H1 (cell line): ENCODE results near the gene BCAR1. TPM values are rescaled to one million over a fixed set of nuclear protein-coding genes. Genes with fewer than 3 reads are reported as not detected.
A peak's percentile ranks its signal among the peaks of the same experiment; 100 is the strongest.

Source experiments
- CTCF ChIA-PET: fragments of 300-600 bp; sonication (Branson Sonifier 250); formaldehyde crosslinking; loops from one replicate; lab custom pipeline; 2021; ENCODE audit not compliant: partially characterized antibody; lab: Charles Lee
- POLR2A ChIA-PET: fragments of 300-600 bp; sonication (Branson Sonifier 250); formaldehyde crosslinking; loops from one replicate; lab custom pipeline; 2021; ENCODE audit warnings: inconsistent platforms; ENCODE audit not compliant: partially characterized antibody; lab: Charles Lee
- DNase-seq, 2 experiments: peaks; one replicate each; pipeline versions ENCODE4 v3.0.0 to v3.0.0-alpha.2; 2010 to 2022; ENCODE audit warnings: low spot score in 2 of 2, low read depth in 1 of 2, mixed read lengths in 1 of 2
- FAIRE-seq: peaks from 2 replicates; lab custom pipeline; 2011; peaks lifted over from hg19 to GRCh38; lab: Jason Lieb, UNC
- H2AFZ ChIP-seq: 2 replicates; pipeline ENCODE4 v1.8.1; 2012; ENCODE audit warnings: low read length, inconsistent platforms
- H2AK5ac ChIP-seq: 2 replicates; pipeline ENCODE4 v1.6.1; 2013; ENCODE audit warnings: low read depth, low read length
- H2BK120ac ChIP-seq: replicated peaks from 2 replicates; pipeline ENCODE3; 2013; ENCODE audit warnings: low read depth, low read length, inconsistent platforms
- H2BK12ac ChIP-seq: 2 replicates; pipeline ENCODE4 v1.6.1; 2013; ENCODE audit warnings: low read depth, low read length
- H2BK15ac ChIP-seq: 2 replicates; pipeline ENCODE4 v1.6.1; 2013; ENCODE audit warnings: low read length
- H2BK20ac ChIP-seq: 2 replicates; pipeline ENCODE4 v1.6.1; 2013; ENCODE audit warnings: low read length
- H2BK5ac ChIP-seq: 2 replicates; pipeline ENCODE4 v1.6.1; 2013; ENCODE audit warnings: low read depth, low read length
- H3K14ac ChIP-seq: 2 replicates; pipeline ENCODE4 v1.6.1; 2013; ENCODE audit warnings: inconsistent platforms; ENCODE audit not compliant: insufficient read length
- H3K18ac ChIP-seq: 2 replicates; pipeline ENCODE4 v1.6.1; 2013; ENCODE audit warnings: low read length; ENCODE audit errors: extremely low read depth
- H3K23ac ChIP-seq: 2 replicates; pipeline ENCODE4 v1.6.1; 2013; ENCODE audit warnings: inconsistent platforms; ENCODE audit not compliant: insufficient read length
- H3K23me2 ChIP-seq: 2 replicates; pipeline ENCODE4 v1.6.1; 2013; ENCODE audit warnings: low read depth, low read length
- H3K27ac ChIP-seq: 2 replicates; pipeline ENCODE4 v1.6.1; 2011; ENCODE audit warnings: low read depth, low read length, inconsistent platforms
- H3K27me3 ChIP-seq, 4 experiments: replicated peaks in 1 of 4; 1 replicate in 1 of 4; 2 replicates in 3 of 4; pipeline versions ENCODE4 v1.6.1 to v1.8.1; 2011 to 2013; ENCODE audit warnings: low read length in 3 of 4, mild to moderate bottlenecking in 3 of 4, inconsistent platforms in 2 of 4, mixed read lengths in 2 of 4, moderate library complexity in 1 of 4; ENCODE audit not compliant: control insufficient read depth in 3 of 4, insufficient read depth in 3 of 4; ENCODE audit errors: extremely low read depth in 1 of 4
- H3K36me3 ChIP-seq, 4 experiments: 2 replicates each; pipeline versions ENCODE4 v1.6.1 to v1.8.1; 2011 to 2013; ENCODE audit warnings: mild to moderate bottlenecking in 4 of 4, low read length in 3 of 4, moderate library complexity in 2 of 4, control low read depth in 1 of 4, inconsistent platforms in 1 of 4; ENCODE audit not compliant: insufficient read depth in 4 of 4, control insufficient read depth in 2 of 4
- H3K4ac ChIP-seq: replicated peaks from 2 replicates; pipeline ENCODE3; 2013; ENCODE audit warnings: low read length, low read depth, mixed read lengths, inconsistent platforms; ENCODE audit not compliant: insufficient read length
- H3K4me1 ChIP-seq, 4 experiments: replicated peaks in 1 of 4; 1 replicate in 1 of 4; 2 replicates in 3 of 4; pipeline versions ENCODE4 v1.6.1 to v1.8.1; 2011 to 2013; ENCODE audit warnings: low read length in 3 of 4, inconsistent platforms in 2 of 4, mixed read lengths in 1 of 4; ENCODE audit not compliant: insufficient read depth in 4 of 4, control insufficient read depth in 3 of 4
- H3K4me2 ChIP-seq, 2 experiments: 2 replicates each; pipeline versions ENCODE4 v1.6.1 to v1.8.1; 2011 to 2013; ENCODE audit warnings: low read depth in 2 of 2, low read length in 2 of 2, control low read depth in 1 of 2, inconsistent platforms in 1 of 2, mild to moderate bottlenecking in 1 of 2; ENCODE audit not compliant: insufficient read depth in 1 of 2
- H3K4me3 ChIP-seq, 4 experiments: fragments of 200-600, 300-600 bp in 1 of 4; sonication (generic), shearing (Covaris generic), sonication (Bioruptor Twin) in 1 of 4; 2 replicates each; pipeline versions ENCODE4 v1.5.1 to v1.8.1; 2011 to 2016; ENCODE audit warnings: low read length in 4 of 4, low read depth in 3 of 4, control low read depth in 2 of 4, inconsistent platforms in 2 of 4, mild to moderate bottlenecking in 2 of 4, mixed read lengths in 1 of 4, moderate library complexity in 1 of 4; ENCODE audit not compliant: insufficient read depth in 2 of 4; ENCODE audit errors: extremely low read depth in 1 of 4
- H3K56ac ChIP-seq: replicated peaks from 2 replicates; pipeline ENCODE3; 2013; ENCODE audit warnings: low read depth, mild to moderate bottlenecking, mixed read lengths, low read length, inconsistent platforms; ENCODE audit not compliant: insufficient read length
- H3K79me1 ChIP-seq: 2 replicates; pipeline ENCODE4 v1.6.1; 2013; ENCODE audit warnings: low read depth, low read length, control low read depth
- H3K79me2 ChIP-seq, 2 experiments: 2 replicates each; pipeline versions ENCODE4 v1.6.1 to v1.8.1; 2012 to 2013; ENCODE audit warnings: low read length in 2 of 2, mild to moderate bottlenecking in 2 of 2, inconsistent platforms in 1 of 2; ENCODE audit not compliant: insufficient read depth in 2 of 2, control insufficient read depth in 1 of 2
- H3K9ac ChIP-seq, 4 experiments: replicated peaks in 1 of 4; 1 replicate in 1 of 4; 2 replicates in 3 of 4; pipeline versions ENCODE4 v1.6.1 to v1.8.1; 2011 to 2013; ENCODE audit warnings: low read depth in 3 of 4, low read length in 3 of 4, control low read depth in 2 of 4, mild to moderate bottlenecking in 2 of 4, moderate library complexity in 2 of 4, inconsistent platforms in 1 of 4; ENCODE audit errors: extremely low read depth in 1 of 4
- H3K9me3 ChIP-seq, 2 experiments: 2 replicates each; pipeline versions ENCODE4 v1.6.1 to v1.8.1; 2012 to 2013; ENCODE audit warnings: mild to moderate bottlenecking in 2 of 2, moderate library complexity in 2 of 2, control low read depth in 1 of 2, inconsistent platforms in 1 of 2, low read depth in 1 of 2, low read length in 1 of 2, mixed read lengths in 1 of 2; ENCODE audit not compliant: insufficient read depth in 2 of 2
- H4K20me1 ChIP-seq, 2 experiments: replicated peaks in 1 of 2; 2 replicates each; pipeline versions ENCODE3 to v1.8.1; 2011 to 2013; ENCODE audit warnings: inconsistent platforms in 2 of 2, low read length in 2 of 2, mild to moderate bottlenecking in 1 of 2; ENCODE audit not compliant: insufficient read depth in 2 of 2, control insufficient read depth in 1 of 2
- H4K5ac ChIP-seq: 2 replicates; pipeline ENCODE4 v1.6.1; 2013; ENCODE audit warnings: low read length, low read depth, mixed read lengths, inconsistent platforms; ENCODE audit not compliant: insufficient read length
- H4K8ac ChIP-seq: 2 replicates; pipeline ENCODE4 v1.8.0; 2013; ENCODE audit warnings: mild to moderate bottlenecking, moderate library complexity, low read length, inconsistent platforms; ENCODE audit not compliant: insufficient read depth; ENCODE audit errors: extremely low read depth
- H4K91ac ChIP-seq: replicated peaks from 2 replicates; pipeline ENCODE3; 2013; ENCODE audit warnings: low read length, mixed read lengths, inconsistent platforms; ENCODE audit not compliant: insufficient read length
- JUN ChIP-seq: IDR thresholded peaks from 2 replicates; pipeline ENCODE4 v1.6.1; 2011; ENCODE audit warnings: low read depth, mild to moderate bottlenecking, improper control_type of control experiment, low read length
- SRF ChIP-seq: IDR thresholded peaks from 2 replicates; pipeline ENCODE4 v1.6.1; 2011; ENCODE audit warnings: mild to moderate bottlenecking, low read depth, low read length, moderate library complexity
- WGBS, 2 experiments: shearing (Covaris generic) in 1 of 2; methylation state at CpG; one replicate each; pipeline versions ENCODE4 v1.1.6 to v1.1.7; 2013 to 2015; ENCODE audit warnings: low lambda C conversion rate in 2 of 2, mixed read lengths in 2 of 2, inconsistent platforms in 1 of 2, low coverage in 1 of 2, missing lambda C conversion rate in 1 of 2; ENCODE audit not compliant: insufficient replicate concordance in 2 of 2, insufficient coverage in 1 of 2, insufficient read length in 1 of 2; ENCODE audit errors: extremely low coverage in 1 of 2, missing lambda C conversion rate in 1 of 2; 5-methylcytosine and 5-hydroxymethylcytosine counted together
- polyA plus RNA-seq, 7 experiments: library from polyadenylated mRNA; depleted of rRNA in 3 of 7; stranded (reverse) in 5 of 7; unstranded in 2 of 7; fragments of >200 nt in 5 of 7; fragments of 200-250 nt in 2 of 7; gene quantifications; 1 replicate in 5 of 7; 2 replicates in 1 of 7; 4 replicates in 1 of 7; pipeline versions ENCODE4 v1.2.1 to v1.2.3, GENCODE V29; 2011 to 2013; ENCODE audit warnings: missing spikeins in 2 of 7, mixed read lengths in 2 of 7
- total RNA-seq: library from RNA; stranded (reverse); fragmentation: NEBNext Ultra II Directional; extraction: Animal tissue kit (Norgen Biotek cat#: 25700); gene quantifications from 2 replicates; pipeline ENCODE4 v1.2.1, GENCODE V29; 2021

The BCAR1 gene
- total and polyA plus RNA-seq, 2 of the 8 experiments (the other 6 are each of a cell fraction or from before 2014, with no cell fraction given), result 59.8 to 105 TPM

GRCh38 chr16:75263963-75264445 is 12.6 kb upstream of the BCAR1 start:
- Histone ChIP-seq H3K14ac (no peak overlapping the region), H3K27me3 (no peaks in the 10 kb centered on the region), H3K9me3 (no peaks in the 10 kb centered on the region), H3K4ac (no peak overlapping the region), H3K36me3 (no peaks in the 10 kb centered on the region)
- TF ChIP-seq SRF (no peak), JUN (no peak)
- TF ChIP-seq, all 59 proteins: peak for 0
- H2AFZ ChIP-seq, result no peak overlapping the region
- CTCF ChIA-PET, result interaction anchor here (0.9 to 1.3 kb wide), 4 partner anchors 9 to 123 kb away, joined by 3 to 7 read pairs (median 4); no protein-coding TSS in a partner anchor
- H2BK20ac ChIP-seq, result no peak overlapping the region
- peak overlapping the region in 1 of 4 experiments; percentile 99; a peak in 3 of 8 replicates for H3K4me3 ChIP-seq
- FAIRE-seq, result no peak
- no peak overlapping the region for H3K56ac ChIP-seq
- no peak overlapping the region for H3K23ac ChIP-seq
- no peak overlapping the region for H2BK12ac ChIP-seq
- H3K4me1 ChIP-seq, result peaks cover 0 to 31% (median 25%) of the 10 kb centered on the region in 4 experiments; a peak in 6 of 7 replicates
- H2AK5ac ChIP-seq, result no peak overlapping the region
- no peak overlapping the region for H4K5ac ChIP-seq
- H4K91ac ChIP-seq, result no peak overlapping the region
- no peak overlapping the region for H2BK15ac ChIP-seq
- H4K20me1 ChIP-seq, result peaks cover 15 to 28% of the 10 kb centered on the region in 2 experiments
- POLR2A ChIA-PET, result interaction anchor here (1.2 to 9.2 kb wide), 5 partner anchors 11 to 55 kb away, joined by 3 to 158 read pairs (median 4); partner anchors contain the start of gene BCAR1
- H3K27ac ChIP-seq, result no peak overlapping the region
- H2BK5ac ChIP-seq, result no peak overlapping the region; the same call in 1 of the 2 replicates
- peaks cover 11% of the 10 kb centered on the region; the same call in 1 of the 2 replicates for H3K23me2 ChIP-seq
- no peak overlapping the region for H2BK120ac ChIP-seq
- WGBS, 2 experiments, result 92% methylated on average over 8 of the region's 8 CpGs; no CpG with 5 or more reads in 1 of the 2 experiments
- H3K4me2 ChIP-seq, result peak overlapping the region; percentile 79 to 92; a peak in 3 of 4 replicates
- peaks cover 26% of the 10 kb centered on the region for H3K79me1 ChIP-seq
- no peak overlapping the region for H3K18ac ChIP-seq
- DNase-seq, result no peak
- no peak overlapping the region for H4K8ac ChIP-seq
- no peak overlapping the region for H3K9ac ChIP-seq
- peaks cover 0 to 63% of the 10 kb centered on the region in 2 experiments; a peak in 2 of 4 replicates for H3K79me2 ChIP-seq
